Measurements from ENCODE around the gene NPC1L1.
A peak's percentile ranks its signal among the peaks of the same experiment; 100 is the strongest.
"Not testable (repeated sequence)": the region's sequence is repeated elsewhere in the genome, so short reads cannot be mapped to it uniquely, and the experiment has no call there.

Gene NPC1L1

DNA sequence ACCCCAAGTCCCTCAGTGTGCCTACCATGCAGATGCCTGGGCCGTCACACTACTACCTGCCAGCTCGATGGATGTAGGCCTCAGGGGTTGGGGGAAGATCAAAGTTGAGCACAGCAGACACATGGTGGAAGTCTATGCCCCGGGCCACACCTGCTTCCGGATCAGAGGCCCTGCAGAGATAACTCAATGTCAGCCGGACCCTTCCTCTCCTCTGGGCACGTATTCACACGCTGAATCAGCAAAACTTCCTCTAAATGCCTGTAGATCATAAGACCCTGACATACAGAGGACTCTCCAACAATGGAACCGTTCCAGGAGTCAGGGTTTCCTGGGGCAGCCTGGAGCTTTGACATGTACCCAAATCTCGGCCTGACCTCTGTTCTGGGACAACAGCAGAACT lies 28.8 kb upstream of the NPC1L1 start:
- DNase-seq (ENCODE audit: low spot score), result no peak
- Mint-ChIP-seq H3K4me3 (no peak overlapping the region), H3K9me3 (no peaks in the 10 kb centered on the region), H3K4me1 (ENCODE audit: low read depth) (peaks cover 21% of the 10 kb centered on the region), H3K36me3 (ENCODE audit: low read depth) (peaks cover 70% of the 10 kb centered on the region), H3K27ac (no peak overlapping the region), H3K27me3 (ENCODE audit: low read depth) (no peaks in the 10 kb centered on the region)

GRCh38 chr7:44568771-44569560 lies 27.8 kb upstream of the NPC1L1 start:
- DNase-seq (ENCODE audit: low spot score), result no peak
- Mint-ChIP-seq H3K4me3 (no peak overlapping the region), H3K9me3 (no peaks in the 10 kb centered on the region), H3K4me1 (ENCODE audit: low read depth) (peaks cover 14% of the 10 kb centered on the region), H3K36me3 (ENCODE audit: low read depth) (peaks cover 74% of the 10 kb centered on the region), H3K27ac (no peak overlapping the region), H3K27me3 (ENCODE audit: low read depth) (no peaks in the 10 kb centered on the region)

DNA sequence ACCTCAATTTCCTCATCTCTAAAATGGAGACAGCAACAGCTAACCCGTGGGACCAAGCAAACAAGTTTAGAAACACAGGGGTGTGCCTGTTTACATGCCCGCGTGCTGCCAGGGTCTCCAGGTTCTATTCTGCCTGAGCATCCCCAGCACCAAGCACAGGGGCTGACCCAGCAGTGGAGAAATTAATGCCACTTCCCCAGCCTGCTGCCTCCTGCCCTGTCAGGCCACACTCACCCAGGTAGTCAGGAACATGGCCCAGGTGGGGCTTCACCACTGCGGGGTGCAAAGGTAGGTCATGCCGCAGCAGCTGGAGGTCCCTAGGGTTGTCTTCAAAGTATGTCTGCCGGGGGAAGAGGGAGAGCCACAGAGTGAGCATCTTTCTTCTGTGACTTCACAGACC lies 26.8 kb upstream of the NPC1L1 start:
- H3K27me3 Mint-ChIP-seq (ENCODE audit: low read depth), result no peaks in the 10 kb centered on the region
- H3K4me3 Mint-ChIP-seq, result no peak overlapping the region
- DNase-seq (ENCODE audit: low spot score), result no peak
- H3K27ac Mint-ChIP-seq, result no peak overlapping the region
- H3K4me1 Mint-ChIP-seq (ENCODE audit: low read depth), result peaks cover 9% of the 10 kb centered on the region
- peaks cover 71% of the 10 kb centered on the region for H3K36me3 Mint-ChIP-seq (ENCODE audit: low read depth)
- H3K9me3 Mint-ChIP-seq, result no peaks in the 10 kb centered on the region

DNA sequence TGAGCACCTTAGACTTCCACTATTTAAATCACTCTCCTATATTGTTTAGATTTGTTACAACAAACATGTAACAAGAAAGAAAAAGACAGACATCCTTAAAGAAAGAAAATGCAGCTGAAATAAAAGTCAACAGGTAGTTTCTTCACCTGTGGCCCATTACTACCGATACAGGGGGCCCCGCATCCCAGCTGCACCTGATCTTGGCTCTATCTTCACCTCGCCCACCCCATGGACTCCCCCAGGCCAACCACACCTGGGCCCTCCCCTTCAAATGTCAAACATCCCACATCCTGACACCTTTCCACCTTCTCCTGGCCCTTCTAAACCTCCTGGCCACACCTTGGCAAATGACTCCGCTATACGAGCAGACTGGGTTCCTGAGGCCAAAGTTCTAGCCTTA lies 25.6 kb upstream of the NPC1L1 start:
- Mint-ChIP-seq H3K36me3 (ENCODE audit: low read depth) (peaks cover 59% of the 10 kb centered on the region), H3K27ac (no peak overlapping the region), H3K4me3 (no peak overlapping the region), H3K4me1 (ENCODE audit: low read depth) (peaks cover 3% of the 10 kb centered on the region), H3K27me3 (ENCODE audit: low read depth) (no peaks in the 10 kb centered on the region), H3K9me3 (no peaks in the 10 kb centered on the region)
- no peak for DNase-seq (ENCODE audit: low spot score)

- H3K4me1 Mint-ChIP-seq (ENCODE audit: low read depth), result peaks cover 3% of the 10 kb centered on the region
- H3K4me3 Mint-ChIP-seq, result no peak overlapping the region
- no peaks in the 10 kb centered on the region for H3K27me3 Mint-ChIP-seq (ENCODE audit: low read depth)
- no peak for DNase-seq (ENCODE audit: low spot score)
- H3K36me3 Mint-ChIP-seq (ENCODE audit: low read depth), result peaks cover 52% of the 10 kb centered on the region
- no peaks in the 10 kb centered on the region for H3K9me3 Mint-ChIP-seq
- peak overlapping the region; percentile 31 for H3K27ac Mint-ChIP-seq
Measured at GRCh38 chr7:44565795-44566559, 24.8 kb upstream of the NPC1L1 start.

DNA sequence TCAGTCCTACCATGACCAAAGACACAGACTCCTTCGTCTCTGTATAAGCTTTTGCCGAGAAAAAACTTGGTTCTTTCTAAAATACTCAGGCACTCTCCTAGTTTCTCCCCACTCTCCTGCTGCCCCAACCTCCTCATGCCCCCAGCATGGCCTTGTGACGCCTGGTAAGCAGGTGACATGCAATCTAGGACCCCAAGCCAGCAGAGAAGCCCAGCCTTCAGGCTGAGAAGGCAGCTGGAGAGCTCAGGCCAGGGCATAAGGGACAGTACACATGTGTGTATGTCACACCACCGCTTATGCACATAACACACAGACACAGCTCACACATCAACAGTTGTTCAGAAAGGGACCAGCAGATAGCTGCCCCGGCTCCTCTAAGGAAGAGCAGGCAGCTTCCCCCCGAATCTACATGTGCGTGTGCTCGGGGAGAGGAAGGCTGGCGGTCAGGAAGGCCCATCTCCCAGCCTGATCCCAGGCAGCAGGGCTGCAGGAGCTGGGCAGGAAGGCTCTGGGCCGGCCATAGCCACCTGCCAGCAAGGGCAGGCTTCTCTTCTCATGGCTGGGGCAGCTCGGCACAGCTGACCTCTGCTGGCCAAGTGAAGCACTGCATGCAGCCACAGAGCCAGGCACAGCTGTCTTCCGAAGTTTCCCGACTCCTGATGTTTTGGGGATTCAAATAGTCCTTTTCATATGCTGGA lies 24.1 kb upstream of the NPC1L1 start:
- H3K27me3 Mint-ChIP-seq (ENCODE audit: low read depth), result no peaks in the 10 kb centered on the region
- DNase-seq (ENCODE audit: low spot score), result peak; percentile 42
- H3K27ac Mint-ChIP-seq, result peak overlapping the region; percentile 31
- peaks cover 3% of the 10 kb centered on the region for H3K4me1 Mint-ChIP-seq (ENCODE audit: low read depth)
- peaks cover 48% of the 10 kb centered on the region for H3K36me3 Mint-ChIP-seq (ENCODE audit: low read depth)
- no peaks in the 10 kb centered on the region for H3K9me3 Mint-ChIP-seq
- no peak overlapping the region for H3K4me3 Mint-ChIP-seq

GRCh38 chr7:44564606-44565005 lies 23.5 kb upstream of the NPC1L1 start:
- DNase-seq (ENCODE audit: low spot score), result no peak
- Mint-ChIP-seq H3K27me3 (ENCODE audit: low read depth) (no peaks in the 10 kb centered on the region), H3K36me3 (ENCODE audit: low read depth) (peaks cover 44% of the 10 kb centered on the region), H3K27ac (no peak overlapping the region), H3K4me1 (ENCODE audit: low read depth) (peaks cover 3% of the 10 kb centered on the region), H3K4me3 (no peak overlapping the region), H3K9me3 (no peaks in the 10 kb centered on the region)

DNA sequence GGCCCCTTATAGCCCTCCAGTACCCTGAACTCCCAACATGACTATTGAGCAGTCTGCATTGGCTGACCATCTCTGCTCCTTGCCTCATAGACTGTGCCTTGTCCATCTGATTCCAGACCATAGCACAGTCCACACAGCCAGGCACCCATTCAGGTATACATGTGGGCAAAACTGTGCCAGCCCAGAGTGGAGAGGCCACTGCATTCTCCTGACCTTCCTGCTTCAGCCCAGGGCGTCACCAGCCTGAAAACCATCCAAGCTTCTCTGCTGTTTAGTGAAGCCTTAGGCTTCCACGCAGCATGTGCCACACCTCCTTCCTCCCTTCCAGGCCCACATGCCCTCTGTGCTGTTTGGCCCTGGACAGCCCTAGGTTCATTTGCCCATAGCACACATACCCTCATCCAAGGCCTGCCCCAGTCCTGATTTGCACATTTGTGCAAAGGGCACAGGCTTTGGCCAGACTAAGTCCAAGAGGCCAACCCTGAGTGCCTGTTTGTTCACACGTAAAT lies 22.1 kb upstream of the NPC1L1 start:
- Mint-ChIP-seq H3K9me3 (no peaks in the 10 kb centered on the region), H3K36me3 (ENCODE audit: low read depth) (peaks cover 31% of the 10 kb centered on the region), H3K27me3 (ENCODE audit: low read depth) (no peaks in the 10 kb centered on the region), H3K4me3 (no peak overlapping the region), H3K27ac (no peak overlapping the region), H3K4me1 (ENCODE audit: low read depth) (peaks cover 1% of the 10 kb centered on the region)
- DNase-seq (ENCODE audit: low spot score), result no peak

DNA sequence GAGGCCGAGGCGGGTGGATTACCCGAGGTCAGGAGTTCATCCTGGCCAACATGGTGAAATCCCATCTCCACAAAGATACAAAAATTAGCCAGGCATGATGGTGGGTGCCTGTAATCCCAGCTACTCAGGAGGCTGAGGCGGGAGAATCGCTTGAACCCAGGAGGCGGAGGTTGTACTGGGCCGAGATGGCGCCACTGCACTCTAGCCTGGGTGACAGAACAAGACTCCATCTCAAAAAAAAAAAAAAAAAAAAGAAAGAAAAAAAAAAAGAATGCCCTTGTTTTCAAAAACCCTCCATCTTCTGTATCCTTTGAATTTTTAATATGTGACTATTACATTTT lies 21.5 kb upstream of the NPC1L1 start:
- H3K36me3 Mint-ChIP-seq (ENCODE audit: low read depth), result peaks cover 28% of the 10 kb centered on the region
- not testable (repeated sequence) for H3K27me3 Mint-ChIP-seq (ENCODE audit: low read depth); H3K9me3 Mint-ChIP-seq; H3K4me1 Mint-ChIP-seq (ENCODE audit: low read depth); DNase-seq (ENCODE audit: low spot score); H3K27ac Mint-ChIP-seq; H3K4me3 Mint-ChIP-seq

- H3K4me1 Mint-ChIP-seq (ENCODE audit: low read depth), result peaks cover 1% of the 10 kb centered on the region
- no peak for DNase-seq (ENCODE audit: low spot score)
- H3K4me3 Mint-ChIP-seq, result no peak overlapping the region
- no peaks in the 10 kb centered on the region for H3K9me3 Mint-ChIP-seq
- no peaks in the 10 kb centered on the region for H3K27me3 Mint-ChIP-seq (ENCODE audit: low read depth)
- peaks cover 24% of the 10 kb centered on the region for H3K36me3 Mint-ChIP-seq (ENCODE audit: low read depth)
- no peak overlapping the region for H3K27ac Mint-ChIP-seq
Measured at GRCh38 chr7:44561962-44562621, 21.0 kb upstream of the NPC1L1 start.

- Mint-ChIP-seq H3K27me3 (ENCODE audit: low read depth) (no peaks in the 10 kb centered on the region), H3K4me1 (ENCODE audit: low read depth) (peaks cover 1% of the 10 kb centered on the region), H3K4me3 (no peak overlapping the region), H3K36me3 (ENCODE audit: low read depth) (peaks cover 21% of the 10 kb centered on the region), H3K9me3 (no peaks in the 10 kb centered on the region), H3K27ac (no peak overlapping the region)
- DNase-seq (ENCODE audit: low spot score), result no peak
Measured at GRCh38 chr7:44561481-44561880, 20.4 kb upstream of the NPC1L1 start.

GRCh38 chr7:44559485-44559884 lies 18.4 kb upstream of the NPC1L1 start:
- peaks cover 1% of the 10 kb centered on the region for H3K27me3 Mint-ChIP-seq (ENCODE audit: low read depth)
- no peak overlapping the region for H3K4me3 Mint-ChIP-seq
- H3K4me1 Mint-ChIP-seq (ENCODE audit: low read depth), result no peaks in the 10 kb centered on the region
- H3K27ac Mint-ChIP-seq, result no peak overlapping the region
- peaks cover 10% of the 10 kb centered on the region for H3K36me3 Mint-ChIP-seq (ENCODE audit: low read depth)
- no peak for DNase-seq (ENCODE audit: low spot score)
- no peaks in the 10 kb centered on the region for H3K9me3 Mint-ChIP-seq

DNA sequence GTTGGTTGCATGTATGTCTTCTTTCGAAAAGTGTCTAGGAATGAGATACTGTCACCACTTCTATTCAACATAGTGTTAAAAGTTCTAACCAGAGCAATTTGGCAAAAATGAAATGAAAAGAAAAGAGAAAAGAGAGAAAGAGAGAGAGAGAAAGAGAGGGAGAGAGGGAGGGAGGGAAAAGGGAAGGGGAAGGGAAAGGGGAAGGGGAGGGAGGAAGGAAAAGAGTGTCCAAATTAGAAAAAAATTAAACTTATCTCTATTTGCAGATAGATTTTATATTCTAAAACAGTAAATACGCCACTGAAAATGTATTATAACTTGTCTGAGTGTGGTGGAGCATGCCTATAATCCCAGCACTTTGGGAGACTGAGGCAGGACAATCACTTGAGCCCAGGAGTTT lies 16.4 kb upstream of the NPC1L1 start:
- Mint-ChIP-seq H3K9me3 (no peaks in the 10 kb centered on the region), H3K4me3 (no peak overlapping the region), H3K4me1 (ENCODE audit: low read depth) (no peaks in the 10 kb centered on the region), H3K27ac (no peak overlapping the region), H3K27me3 (ENCODE audit: low read depth) (peaks cover 5% of the 10 kb centered on the region), H3K36me3 (ENCODE audit: low read depth) (no peaks in the 10 kb centered on the region)
- DNase-seq (ENCODE audit: low spot score), result no peak

DNA sequence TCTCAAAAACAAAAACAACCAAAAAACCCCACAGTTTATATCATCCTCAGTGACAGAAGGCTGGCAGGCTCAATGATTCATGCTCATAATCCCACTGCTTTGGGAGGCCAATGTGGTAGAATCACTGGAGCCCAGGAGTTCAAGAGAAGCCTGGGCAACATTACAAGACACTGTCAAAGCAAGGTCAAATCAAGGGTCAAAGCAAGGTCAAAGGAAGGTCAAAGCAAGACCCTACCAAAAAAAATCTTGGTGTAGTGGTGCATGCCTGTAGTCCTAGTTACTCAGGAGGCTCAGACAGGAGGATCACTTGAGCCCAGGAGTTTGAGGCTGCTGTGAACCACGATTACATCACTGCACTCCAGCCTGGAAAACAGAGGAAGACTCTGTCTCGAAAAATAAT lies 14.2 kb upstream of the NPC1L1 start:
- H3K4me3 Mint-ChIP-seq, result no peak overlapping the region
- no peak for DNase-seq (ENCODE audit: low spot score)
- H3K27me3 Mint-ChIP-seq (ENCODE audit: low read depth), result peaks cover 6% of the 10 kb centered on the region
- H3K4me1 Mint-ChIP-seq (ENCODE audit: low read depth), result no peaks in the 10 kb centered on the region
- H3K36me3 Mint-ChIP-seq (ENCODE audit: low read depth), result no peaks in the 10 kb centered on the region
- H3K9me3 Mint-ChIP-seq, result no peaks in the 10 kb centered on the region
- no peak overlapping the region for H3K27ac Mint-ChIP-seq

All from T-helper 2 cell treated with Interferon-gamma antibody and Interleukin-4, amounts not matched to agents 5 μg/mL and 100 μg/mL, for 36 hours (primary cell).